ENCODE data around the gene TSC2.

The TSC2 gene

GRCh38 chr16:2047330-2048115, at the start of gene TSC2, which contains the start of gene NTHL1:
TSC2 (plus strand) TSS chr16:2047985; CDS start chr16:2048616, 631 bp downstream.
NTHL1 (minus strand) TSS chr16:2047834; CDS start chr16:2047823, 11 bp downstream.
- TF ChIP-seq CTCF (IDR thresholded peaks at IDR 0.05; ENCODE audit: insufficient read depth, missing control alignments): no peak
- no peak for FAIRE-seq
- DNase-seq (ENCODE audit: insufficient read length, low spot score): peak; percentile 90

- no peak for FAIRE-seq
- DNase-seq (ENCODE audit: insufficient read length, low spot score): no peak
- no peak for TF ChIP-seq CTCF (IDR thresholded peaks at IDR 0.05; ENCODE audit: insufficient read depth, missing control alignments)
Observed at GRCh38 chr16:1998360-1998835, 49.4 kb upstream of the TSC2 start.

- DNase-seq (ENCODE audit: insufficient read length, low spot score) (no peak), FAIRE-seq (no peak)
- TF ChIP-seq CTCF (IDR thresholded peaks at IDR 0.05; ENCODE audit: insufficient read depth, missing control alignments): no peak
Observed at GRCh38 chr16:1998852-1999801, 48.7 kb upstream of the TSC2 start.

- FAIRE-seq: no peak
Observed at GRCh38 chr16:1999866-2000514, 47.8 kb upstream of the TSC2 start.

GRCh38 chr16:2001035-2001434, 46.8 kb upstream of the TSC2 start:
- TF ChIP-seq CTCF (IDR thresholded peaks at IDR 0.05; ENCODE audit: insufficient read depth, missing control alignments): no peak
- DNase-seq (ENCODE audit: insufficient read length, low spot score) (no peak), FAIRE-seq (no peak)

More at GRCh38 chr16:1999866-2000514, 47.8 kb upstream of the TSC2 start:
- no peak for DNase-seq (ENCODE audit: insufficient read length, low spot score)
- TF ChIP-seq CTCF (IDR thresholded peaks at IDR 0.05; ENCODE audit: insufficient read depth, missing control alignments): no peak

GRCh38 chr16:2001456-2002355, 46.1 kb upstream of the TSC2 start:
- DNase-seq (ENCODE audit: insufficient read length, low spot score) (no peak), FAIRE-seq (no peak)
- no peak for TF ChIP-seq CTCF (IDR thresholded peaks at IDR 0.05; ENCODE audit: insufficient read depth, missing control alignments)

Data from D721Med (cell line).